Stimulated activated CD8-positive, alpha-beta memory T cell treated with anti-CD3 and anti-CD28 coated beads, Interleukin-7, amount 100 ng/mL, for 24 hours (primary cell): Measurements from ENCODE around the gene COL4A2.

Source experiments
- DNase-seq: peaks from one replicate; pipeline ENCODE4 v3.0.0-alpha.2; 2020; ENCODE audit warnings: low read depth

Gene COL4A2

DNA sequence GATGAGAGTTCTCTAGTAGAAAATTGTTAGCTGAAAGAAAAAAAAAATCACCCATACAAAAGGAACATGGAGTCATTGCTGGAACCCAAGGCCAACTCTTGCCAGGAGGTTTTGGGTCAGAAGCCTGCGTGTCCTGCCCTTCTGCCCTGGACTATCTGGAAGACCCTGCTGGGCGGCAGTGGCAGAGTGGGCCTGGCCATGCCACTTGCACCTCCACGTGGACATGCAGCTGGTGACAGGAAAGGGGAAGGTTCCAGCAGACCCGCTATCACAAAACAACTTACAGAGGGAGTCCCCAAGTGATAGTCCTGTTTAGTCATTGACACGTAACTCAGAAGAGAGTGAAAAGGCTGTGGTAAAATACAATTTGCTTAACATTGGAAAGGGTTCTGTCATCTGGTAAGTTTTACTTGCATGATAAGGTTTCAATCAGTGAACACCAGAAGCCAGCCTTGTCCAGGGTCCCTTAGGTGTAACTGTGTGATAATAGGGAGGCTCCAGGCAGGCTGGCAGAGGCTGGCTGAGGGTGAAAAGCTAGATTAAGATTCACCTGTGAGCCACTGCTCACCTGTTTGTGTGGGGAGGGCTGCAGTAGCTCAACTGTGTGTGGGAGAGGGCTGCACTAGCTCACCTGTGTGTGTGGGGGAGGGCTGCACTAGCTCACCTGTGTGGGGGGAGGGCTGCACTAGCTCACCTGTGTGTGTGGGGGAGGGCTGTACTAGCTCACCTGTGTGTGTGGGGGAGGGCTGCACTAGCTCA, 47.8 kb downstream of the COL4A2 start:
- DNase-seq: no peak

DNA sequence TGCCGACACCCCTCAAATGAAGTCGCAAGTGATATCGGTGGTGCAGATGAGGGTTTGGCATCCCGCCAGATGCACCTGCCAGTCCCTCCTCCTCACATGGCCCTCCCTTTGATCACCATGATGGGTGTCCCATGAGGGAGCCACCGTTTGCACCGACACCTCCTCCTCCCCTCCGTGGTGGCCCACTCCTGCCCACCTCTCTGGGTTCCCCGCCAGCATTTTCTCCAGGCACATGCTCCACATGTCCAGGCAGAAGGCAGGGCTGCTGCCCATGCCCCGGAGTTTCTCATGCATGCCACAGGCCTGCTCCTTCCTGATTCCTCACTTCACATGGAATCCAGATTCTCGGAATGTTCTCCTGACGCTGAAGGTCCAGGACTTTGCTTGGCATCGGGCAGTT, 49.3 kb downstream of the COL4A2 start:
- DNase-seq: no peak

DNA sequence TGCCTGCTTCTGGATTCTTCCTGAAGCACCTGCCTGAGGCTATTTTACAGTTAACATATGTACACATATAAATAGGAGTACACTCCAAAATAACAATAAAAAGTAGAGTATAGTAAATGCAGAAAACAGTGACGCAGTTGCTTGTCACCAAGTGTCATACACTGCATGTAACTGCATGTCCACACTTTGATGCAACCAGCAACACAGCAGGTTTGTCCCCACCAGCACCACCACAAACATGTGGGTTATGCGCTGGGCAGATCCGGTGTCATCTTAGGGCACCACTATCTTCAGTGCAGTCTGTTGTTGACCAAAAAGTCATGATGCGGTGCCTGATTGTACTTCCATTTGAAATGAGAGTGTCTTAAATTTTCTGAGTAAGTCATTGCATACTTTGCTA, 51.3 kb downstream of the COL4A2 start:
- DNase-seq: no peak

DNA sequence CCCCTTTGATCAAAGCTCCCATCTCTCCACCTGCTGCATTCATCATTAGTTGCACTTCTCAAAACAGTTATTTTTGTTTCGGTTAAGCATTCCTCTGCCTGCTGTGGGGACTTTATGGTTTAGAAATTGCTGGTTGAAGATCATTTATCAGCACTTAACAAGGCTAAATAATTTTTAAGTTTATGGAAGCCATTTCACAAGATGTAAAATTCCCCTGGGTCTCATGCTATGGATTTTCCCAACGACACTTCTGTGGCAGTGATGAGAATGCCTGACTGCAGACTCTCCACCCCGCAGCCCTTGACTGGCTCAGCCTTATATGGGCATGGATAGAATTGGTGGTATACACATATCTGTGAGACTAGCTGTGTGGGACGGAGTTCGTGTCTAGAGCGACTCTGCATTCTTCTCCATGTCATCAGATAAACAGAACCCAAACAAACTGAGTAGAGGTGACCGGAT, 52.8 kb downstream of the COL4A2 start:
- no peak for DNase-seq

DNA sequence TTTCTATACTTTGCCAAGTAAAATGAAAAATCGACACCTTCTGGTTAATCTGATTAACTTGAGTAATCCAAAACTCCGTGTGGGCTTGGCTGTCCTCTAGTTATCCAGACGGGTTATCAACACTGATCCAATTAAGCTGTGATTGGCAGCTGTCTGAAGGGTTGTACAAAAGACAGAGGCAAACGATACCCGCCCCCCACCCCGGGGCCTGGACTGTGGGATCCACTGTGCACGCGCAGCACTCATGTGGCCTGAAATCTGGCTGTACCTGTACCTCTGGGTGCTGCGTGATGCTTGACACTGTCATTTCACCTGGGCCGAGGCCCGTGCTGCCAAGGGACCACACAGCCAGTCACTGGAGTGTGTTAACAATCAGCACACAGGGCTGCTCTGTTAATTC, 53.5 kb downstream of the COL4A2 start:
- no peak for DNase-seq

DNA sequence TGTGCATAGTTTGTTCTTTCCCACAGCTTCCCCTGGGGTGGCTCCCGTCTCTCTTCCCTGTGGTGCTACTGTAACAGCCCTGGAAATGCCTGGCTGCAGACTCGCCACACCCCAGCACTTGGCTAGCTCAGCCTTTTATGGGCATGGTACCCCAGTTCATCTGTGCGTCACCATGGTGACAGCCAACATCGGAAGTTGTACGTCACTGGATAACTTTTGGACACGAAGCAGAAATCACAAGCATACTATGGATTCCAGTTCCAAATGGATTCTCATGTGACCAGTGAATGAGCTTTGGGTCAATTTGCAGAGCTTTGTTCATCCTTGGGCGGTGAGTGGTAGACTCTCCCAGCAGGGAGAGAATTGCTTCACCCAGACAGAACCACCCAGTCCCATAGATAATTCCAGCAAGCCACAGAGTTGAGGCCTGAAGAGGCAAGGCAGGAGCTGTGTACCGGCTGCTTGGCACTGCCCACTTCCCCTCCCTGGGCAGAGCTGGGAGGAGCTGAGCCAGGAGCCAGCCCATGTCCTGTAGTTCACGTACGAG, 54.4 kb downstream of the COL4A2 start:
- DNase-seq: no peak

DNA sequence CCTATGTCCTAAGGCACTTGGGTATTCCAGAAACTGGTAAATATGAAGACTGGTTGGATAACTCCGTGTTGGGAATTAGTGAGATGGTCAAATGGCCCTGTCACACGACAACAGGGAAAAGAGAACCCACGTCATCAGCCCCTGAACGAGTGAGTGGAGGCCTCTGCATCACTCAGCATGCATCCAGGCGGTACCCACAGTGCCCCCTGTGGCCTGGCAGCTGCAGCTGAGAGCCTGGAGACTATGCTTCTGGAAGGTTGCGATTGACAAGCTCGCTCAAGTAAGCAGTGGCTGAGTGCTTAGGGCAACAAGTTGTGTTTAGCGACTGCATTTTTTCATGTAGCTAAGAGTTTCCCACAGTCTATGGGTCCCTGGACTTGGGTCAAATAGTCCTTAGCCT, 55.9 kb downstream of the COL4A2 start:
- no peak for DNase-seq

DNA sequence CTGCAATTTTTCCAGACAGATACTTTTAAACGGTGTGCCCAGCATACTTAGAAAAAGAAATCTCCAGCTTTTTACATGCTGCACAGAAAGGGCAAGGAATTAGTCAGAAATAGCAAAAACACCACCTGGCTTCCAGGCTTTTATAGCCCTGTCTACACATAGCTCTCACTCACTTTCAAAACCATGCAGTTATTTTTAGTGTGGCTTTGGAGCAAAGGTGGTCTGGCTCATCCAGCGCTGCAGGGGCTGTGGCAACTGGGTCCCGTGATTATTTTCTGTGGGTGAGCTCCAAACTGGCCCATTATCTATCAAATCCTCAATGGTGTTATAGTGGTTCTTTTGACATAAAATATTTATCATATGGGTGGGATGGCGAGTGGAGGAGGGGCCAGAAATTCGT, 57.0 kb downstream of the COL4A2 start:
- DNase-seq: no peak

DNA sequence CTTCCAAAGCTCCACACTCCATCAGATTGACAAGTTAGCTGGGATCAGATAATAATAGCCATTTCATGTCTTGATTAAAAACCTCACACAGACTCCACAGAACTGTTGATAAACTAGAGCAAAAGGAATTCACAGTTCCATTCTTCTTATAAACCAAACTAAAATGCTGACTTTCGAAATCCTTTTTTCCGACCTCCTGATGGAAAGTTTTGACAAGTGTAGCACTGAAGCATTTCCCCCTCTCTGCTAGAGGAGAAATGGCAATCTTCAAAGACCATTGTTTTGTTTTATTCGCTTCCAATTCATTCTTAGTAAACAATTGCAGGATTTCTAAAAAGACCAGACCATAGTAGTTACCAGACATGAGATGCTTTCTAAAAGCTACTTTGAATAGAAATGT, 58.8 kb downstream of the COL4A2 start:
- DNase-seq: no peak

DNA sequence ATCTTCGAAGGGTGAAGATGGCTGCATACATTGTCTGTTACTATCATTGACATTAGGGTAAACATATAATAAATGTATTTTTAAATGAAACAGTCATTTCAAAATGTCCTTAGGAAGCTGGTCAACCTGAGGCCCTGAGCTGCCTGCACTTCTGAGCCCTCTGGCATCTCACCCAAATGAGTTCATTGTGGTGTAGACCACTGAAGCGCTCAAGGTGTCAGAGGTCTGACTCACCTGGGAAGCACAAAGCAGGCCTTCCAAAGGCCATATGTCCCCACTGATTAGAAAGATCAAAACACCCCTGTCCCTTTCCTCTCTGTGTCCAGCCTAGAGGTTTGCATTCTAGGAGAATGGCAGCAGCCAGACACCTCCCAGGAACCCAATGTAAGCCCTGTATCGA, 59.6 kb downstream of the COL4A2 start:
- DNase-seq: no peak

DNA sequence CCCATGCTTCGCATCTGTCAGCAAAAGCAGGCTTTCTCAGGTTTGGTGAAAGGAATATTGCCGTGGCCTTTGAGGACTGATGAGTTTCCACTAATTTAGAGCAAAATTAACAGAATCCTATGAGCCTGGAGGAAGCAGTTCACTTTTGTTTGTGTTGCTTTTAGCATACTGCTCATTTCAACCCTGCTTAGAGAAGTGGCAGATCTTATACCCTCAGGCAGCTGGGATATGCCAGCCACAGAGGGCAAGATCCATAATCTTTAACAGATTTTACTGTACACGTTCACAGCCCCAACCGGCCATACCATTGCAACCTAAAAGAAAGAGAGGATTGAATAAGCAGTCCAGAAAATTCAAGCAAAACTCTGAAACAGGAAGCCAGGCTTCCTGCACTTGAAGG, 60.5 kb downstream of the COL4A2 start:
- no peak for DNase-seq

DNA sequence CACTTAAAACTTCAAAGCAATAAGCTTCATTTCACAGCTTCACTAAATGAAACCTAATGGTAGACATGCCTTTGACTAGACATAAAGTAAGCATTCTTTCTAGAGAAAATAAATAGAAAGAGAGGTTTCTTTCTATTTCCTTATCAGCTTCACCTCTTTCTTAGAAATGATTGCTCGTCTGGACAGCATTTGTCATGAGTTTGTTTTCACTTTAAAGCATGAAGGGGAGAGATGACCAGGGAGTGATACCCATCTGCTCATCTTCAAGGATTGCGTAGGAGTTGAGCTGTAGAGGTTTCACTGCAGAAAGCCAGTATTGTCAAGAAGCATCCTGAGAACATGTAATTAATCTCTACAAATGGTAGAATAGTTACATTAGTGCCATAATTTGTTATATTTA, 61.3 kb downstream of the COL4A2 start:
- DNase-seq: no peak

DNA sequence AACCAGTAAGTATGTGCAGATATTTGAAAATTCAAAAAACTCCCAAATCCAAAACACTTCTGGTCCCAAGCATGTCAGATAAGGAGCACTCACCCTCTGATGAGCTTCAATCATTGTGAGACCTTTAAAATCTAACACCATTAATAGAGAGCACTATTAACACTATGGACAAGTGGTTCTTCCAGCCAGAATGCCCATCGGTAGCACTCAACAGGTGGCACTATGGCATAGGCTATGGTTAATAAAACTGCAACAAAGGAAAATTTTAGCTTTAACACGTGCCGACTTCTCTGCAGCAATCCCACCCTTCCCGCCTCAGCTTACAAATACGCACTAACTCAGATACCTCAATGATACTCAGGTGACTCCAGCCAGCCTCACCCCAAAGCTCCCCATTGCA, 62.3 kb downstream of the COL4A2 start:
- DNase-seq: no peak

DNA sequence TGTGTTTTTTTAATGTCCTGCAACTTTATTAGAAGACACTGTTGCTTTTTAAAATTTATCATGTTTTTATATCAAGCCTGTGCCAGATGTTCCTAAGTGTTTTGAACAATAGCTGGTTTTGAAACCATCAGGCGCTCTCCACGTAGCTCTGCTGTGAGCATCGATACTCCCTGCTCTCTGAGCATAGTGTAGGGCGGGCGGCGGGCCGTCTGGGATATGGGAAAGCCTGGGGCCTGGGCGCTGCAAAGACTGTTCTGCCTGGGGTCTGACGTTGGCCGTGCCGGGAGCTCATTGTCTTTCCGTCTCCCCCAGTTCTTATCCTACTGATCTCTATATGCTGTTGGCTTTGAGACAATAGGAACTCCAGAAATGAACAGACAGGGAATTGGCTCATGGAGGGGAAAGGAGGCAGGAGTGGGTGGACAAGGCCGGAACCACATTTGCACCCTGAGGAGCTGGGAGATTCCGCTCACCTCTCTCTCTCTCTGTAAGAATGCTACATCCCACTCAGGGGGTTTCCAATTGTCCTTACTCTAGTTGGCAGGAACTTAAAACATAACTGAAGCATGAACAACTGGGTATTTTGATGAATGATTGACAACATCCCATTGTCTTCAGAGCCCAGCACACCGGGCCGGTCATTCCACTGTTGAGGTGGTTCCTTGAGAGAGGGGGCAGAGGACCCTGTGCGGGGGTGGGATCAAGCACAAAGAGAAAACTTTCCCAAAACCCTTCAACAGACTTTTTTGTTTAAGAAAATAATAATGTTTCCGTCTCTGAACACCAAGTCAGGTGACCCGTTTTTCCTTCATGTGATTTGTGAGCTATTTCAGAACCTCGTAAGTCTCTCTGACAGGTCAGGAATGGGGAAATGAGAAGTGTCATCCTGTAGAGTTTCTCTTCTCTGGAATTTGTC, 64.7 kb downstream of the COL4A2 start:
- DNase-seq: no peak

DNA sequence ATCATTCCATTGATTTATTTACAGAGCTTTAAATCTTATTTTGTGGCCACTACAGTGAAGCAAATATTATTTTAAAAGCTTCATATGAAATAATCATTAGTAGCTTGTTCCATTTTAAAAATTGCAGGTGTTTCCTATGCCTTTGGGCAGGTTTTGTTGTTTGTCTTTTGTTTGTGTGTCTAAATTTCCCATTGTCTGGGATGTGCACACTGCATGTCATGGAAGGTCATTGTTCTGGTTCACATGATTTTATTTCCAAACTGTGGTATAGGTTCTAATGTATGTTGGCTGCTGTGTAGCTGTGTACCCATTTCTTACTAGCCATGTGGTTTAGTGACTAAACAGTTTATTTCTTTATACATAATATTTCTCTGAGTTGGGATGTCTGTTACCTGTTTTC, 65.6 kb downstream of the COL4A2 start:
- no peak for DNase-seq

DNA sequence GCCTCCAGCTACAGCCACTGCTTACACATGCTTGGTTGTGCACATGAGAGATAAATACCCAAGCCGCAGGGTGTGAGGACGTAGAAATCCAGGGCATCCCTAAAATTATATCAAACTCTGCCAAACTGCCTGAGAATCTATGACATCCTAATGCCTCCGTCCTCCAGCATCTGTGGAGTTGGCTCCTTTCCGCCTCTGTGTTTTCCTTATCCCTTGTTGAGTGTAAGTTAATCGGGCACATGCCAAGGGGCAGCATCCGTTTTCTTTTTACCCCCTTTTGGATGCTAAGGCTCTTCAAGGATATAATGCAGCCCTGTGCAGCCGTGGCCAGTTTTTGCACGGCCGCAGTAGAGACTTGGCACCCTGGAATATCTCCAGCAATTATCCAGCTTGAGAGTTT, 66.5 kb downstream of the COL4A2 start:
- no peak for DNase-seq

DNA sequence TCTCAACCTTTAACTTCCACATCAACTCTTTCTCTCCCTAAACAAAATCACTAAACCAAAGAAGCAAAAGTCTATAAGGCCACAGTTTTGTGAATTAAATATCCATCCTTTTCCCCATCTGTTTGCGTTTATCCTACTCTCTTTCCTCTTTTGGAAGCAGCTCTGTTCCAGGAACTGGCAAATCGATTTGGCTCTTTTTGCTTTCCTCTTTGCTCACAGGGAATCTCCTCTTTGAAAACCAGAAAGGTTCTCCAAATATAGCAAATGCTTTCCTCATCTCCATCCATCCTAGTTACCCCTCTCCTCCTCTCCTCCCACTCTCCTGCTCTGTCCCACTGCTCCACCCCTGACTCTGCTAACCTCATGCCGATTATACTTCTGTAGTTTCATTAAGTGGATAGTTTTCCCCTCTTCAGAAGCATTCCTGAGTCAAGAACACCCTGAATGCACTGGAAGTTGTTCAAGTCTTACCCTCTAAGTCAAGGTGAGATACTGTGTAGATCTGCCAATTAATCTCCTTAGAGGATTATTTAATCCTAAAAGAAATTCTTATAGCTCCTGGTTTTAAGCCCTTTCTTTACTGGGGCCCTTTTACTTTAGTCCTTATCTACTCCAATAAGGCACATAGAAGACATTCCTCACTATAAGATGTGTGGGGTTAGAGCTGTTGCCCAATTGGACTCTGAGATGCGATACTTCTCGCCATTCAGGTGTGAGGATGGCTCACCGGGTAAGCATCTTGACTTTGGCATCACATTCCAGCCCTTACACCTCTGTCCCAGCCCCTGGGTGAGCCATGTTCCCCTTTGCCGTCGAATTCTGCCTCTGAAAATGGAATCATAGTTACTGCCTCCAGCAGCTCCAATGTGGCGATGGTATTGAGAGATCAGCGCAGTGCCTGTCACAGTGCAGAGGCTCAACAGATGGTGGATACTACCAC, 67.6 kb downstream of the COL4A2 start:
- DNase-seq: no peak

DNA sequence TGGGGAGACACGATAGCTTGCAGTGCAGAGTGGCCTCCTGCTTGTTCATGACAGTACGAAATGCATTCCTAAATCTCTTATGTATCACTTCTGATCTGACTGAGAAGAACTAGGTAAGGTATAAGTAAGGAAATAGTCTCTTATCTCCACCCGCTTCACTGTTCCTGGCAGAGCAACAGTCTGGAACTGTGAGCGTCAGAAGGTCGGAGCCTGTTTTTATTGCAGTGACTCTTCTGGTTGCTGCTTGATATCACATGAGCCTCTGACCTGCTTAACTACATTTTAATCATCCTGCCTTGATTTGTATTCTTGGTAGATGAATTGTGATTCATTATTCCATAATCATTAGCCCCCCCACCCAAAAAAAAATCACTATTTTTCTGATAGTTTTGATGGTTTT, 69.0 kb downstream of the COL4A2 start:
- DNase-seq: no peak

DNA sequence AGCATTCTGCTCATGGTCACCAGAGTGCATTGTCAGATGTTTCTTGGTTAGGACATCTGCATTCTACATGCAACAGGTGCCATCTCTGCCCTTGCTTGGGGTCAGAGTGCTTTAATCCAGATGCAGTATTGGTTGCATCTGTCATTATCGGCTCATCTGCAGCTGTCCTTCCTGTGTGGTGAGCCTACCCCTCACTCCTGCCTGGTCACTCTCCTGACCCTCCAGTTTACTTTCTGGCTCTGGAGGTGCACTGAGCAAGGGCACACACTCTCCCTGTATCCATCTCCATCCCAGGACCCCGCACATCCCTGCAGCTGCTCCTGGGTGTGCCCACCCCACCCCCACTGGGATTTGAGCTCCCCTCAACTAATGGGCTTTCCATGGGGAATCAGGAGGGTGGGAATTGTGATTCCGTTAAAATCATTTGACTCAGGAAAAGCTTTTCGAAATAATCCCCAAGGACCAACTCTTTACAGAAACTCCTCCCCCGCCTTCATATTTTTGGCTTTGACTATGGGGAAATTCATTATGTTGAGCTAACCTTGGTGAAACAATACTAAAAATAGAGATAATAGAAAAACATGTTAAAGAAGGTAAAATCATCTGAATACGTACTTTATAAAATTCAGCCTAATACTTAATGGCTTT, 70.2 kb downstream of the COL4A2 start:
- no peak for DNase-seq

DNA sequence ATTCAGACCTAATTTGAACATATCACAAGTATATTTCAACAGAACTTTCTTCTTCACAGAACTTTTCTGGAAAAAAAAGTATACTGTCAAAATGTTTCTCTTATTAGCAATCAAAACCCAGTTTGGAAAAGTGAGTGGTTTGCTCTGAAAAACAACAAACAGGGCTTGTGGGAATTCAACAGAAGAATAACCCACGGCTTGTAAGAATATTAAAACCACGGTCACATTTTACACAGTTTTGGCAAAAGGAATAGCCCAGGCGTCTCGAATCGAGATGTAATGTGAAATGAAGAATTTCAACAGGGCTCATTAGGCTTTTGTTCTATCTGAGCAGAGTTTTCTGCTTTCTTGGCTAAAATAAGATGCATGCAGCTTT, 70.7 kb downstream of the COL4A2 start:
- DNase-seq: no peak

DNA sequence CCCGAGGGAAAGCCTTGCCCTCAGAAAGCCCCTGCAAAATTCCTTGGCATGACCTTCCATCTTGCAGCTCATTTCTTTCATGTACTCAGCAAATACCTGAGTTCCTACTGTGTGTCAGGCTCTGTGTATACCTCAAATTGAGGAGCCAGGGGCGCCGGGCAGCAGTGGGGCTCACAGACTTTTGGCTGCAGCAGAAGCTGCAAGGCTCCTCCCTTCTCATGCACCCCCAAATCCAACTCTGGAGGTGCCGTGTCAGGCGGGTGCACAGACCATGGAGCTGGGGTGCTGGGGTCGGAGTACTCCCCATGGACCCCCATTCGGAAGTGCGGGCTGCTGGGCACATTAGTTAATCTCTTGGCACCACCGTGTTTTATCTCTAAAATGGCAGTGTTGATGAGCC, 72.3 kb downstream of the COL4A2 start:
- no peak for DNase-seq
